NCI-H446 (cell line): Measurements from ENCODE around the gene APOL2.
"Not testable (repeated sequence)": the region's sequence is repeated elsewhere in the genome, so short reads cannot be mapped to it uniquely, and the experiment has no call there.

Experiments used
- DNase-seq, 2 experiments: peaks; one replicate each; lab custom pipeline; 2025; lab: John Stamatoyannopoulos, UW

The APOL2 gene

GRCh38 chr22:36197514-36198146, 41.7 kb downstream of the APOL2 start:
- no peak for DNase-seq

- DNase-seq = peak in 1 of 2 experiments; percentile 43
Measured at GRCh38 chr22:36197065-36197440, 42.3 kb downstream of the APOL2 start.

- DNase-seq = no peak
Measured at GRCh38 chr22:36196254-36197064, 42.9 kb downstream of the APOL2 start.

- peak in 1 of 2 experiments; percentile 54 for DNase-seq
Measured at GRCh38 chr22:36194971-36195370, 44.4 kb downstream of the APOL2 start.

- no peak for DNase-seq
Measured at GRCh38 chr22:36194385-36194784, 44.9 kb downstream of the APOL2 start.

GRCh38 chr22:36193577-36193976, 45.8 kb downstream of the APOL2 start:
- no peak for DNase-seq

- DNase-seq = no peak
Measured at GRCh38 chr22:36193171-36193570, 46.2 kb downstream of the APOL2 start.

GRCh38 chr22:36192542-36192941, 46.8 kb downstream of the APOL2 start:
- no peak for DNase-seq

GRCh38 chr22:36191106-36191836, 48.1 kb downstream of the APOL2 start:
- peak in 1 of 2 experiments; percentile 73 for DNase-seq

- not testable (repeated sequence) for DNase-seq
Measured at GRCh38 chr22:36187862-36188261, 51.5 kb downstream of the APOL2 start.

GRCh38 chr22:36185828-36186624, 53.3 kb downstream of the APOL2 start:
- DNase-seq = no peak

- DNase-seq = peak in 1 of 2 experiments; percentile 30
Measured at GRCh38 chr22:36184433-36185025, 54.8 kb downstream of the APOL2 start.

GRCh38 chr22:36183446-36183845, 55.9 kb downstream of the APOL2 start:
- no peak for DNase-seq

- no peak for DNase-seq
Measured at GRCh38 chr22:36182857-36183256, 56.5 kb downstream of the APOL2 start.

- DNase-seq = no peak
Measured at GRCh38 chr22:36182056-36182455, 57.3 kb downstream of the APOL2 start.

- DNase-seq = no peak
Measured at GRCh38 chr22:36180928-36181327, 58.4 kb downstream of the APOL2 start.

- peak in 1 of 2 experiments; percentile 46 for DNase-seq
Measured at GRCh38 chr22:36180038-36180880, 59.1 kb downstream of the APOL2 start.

- no peak for DNase-seq
Measured at GRCh38 chr22:36177160-36177559, 62.2 kb downstream of the APOL2 start.
